Stimulated activated CD8-positive, alpha-beta memory T cell treated with anti-CD3 and anti-CD28 coated beads, Interleukin-7, amount 100 ng/mL, for 1 hour (primary cell): ENCODE data around the gene OPRL1.
"Not testable (repeated sequence)": the region's sequence is repeated elsewhere in the genome, so short reads cannot be mapped to it uniquely, and the experiment has no call there.

Experiments used
- DNase-seq, 2 donors: peaks; one replicate each; pipeline ENCODE4 v3.0.0-alpha.2; 2020; ENCODE audit warnings: low read depth in 2 of 2

Gene OPRL1

GRCh38 chr20:64083804-64084684 is 4.2 kb downstream of the OPRL1 start, which contains the start of gene LKAAEAR1:
Gene LKAAEAR1, minus strand, starts transcription at chr20:64084398. Its CDS starts 179 bp downstream, at chr20:64084219.
- no peak for DNase-seq

GRCh38 chr20:64084685-64085152 is 4.8 kb downstream of the OPRL1 start:
- DNase-seq: no peak

GRCh38 chr20:64086801-64087200 is 6.9 kb downstream of the OPRL1 start:
- no peak for DNase-seq

- DNase-seq: not testable (repeated sequence)
Observed at GRCh38 chr20:64087226-64087825, 7.4 kb downstream of the OPRL1 start.

- DNase-seq: not testable (repeated sequence)
Observed at GRCh38 chr20:64088586-64088985, 8.7 kb downstream of the OPRL1 start.

- no peak for DNase-seq
Observed at GRCh38 chr20:64090165-64090564, 10.3 kb downstream of the OPRL1 start.

- no peak for DNase-seq
Observed at GRCh38 chr20:64091340-64091739, 11.5 kb downstream of the OPRL1 start.

GRCh38 chr20:64091770-64092169 is 11.9 kb downstream of the OPRL1 start:
- no peak for DNase-seq

GRCh38 chr20:64092258-64093012 is 12.6 kb downstream of the OPRL1 start:
- DNase-seq: no peak

GRCh38 chr20:64093013-64093503 is 13.2 kb downstream of the OPRL1 start:
- DNase-seq: no peak

- DNase-seq: no peak
Observed at GRCh38 chr20:64095455-64095854, 15.6 kb downstream of the OPRL1 start.

- DNase-seq: no peak
Observed at GRCh38 chr20:64095927-64096326, 16.0 kb downstream of the OPRL1 start.

GRCh38 chr20:64096535-64096934 is 16.7 kb downstream of the OPRL1 start:
- no peak for DNase-seq

- DNase-seq: no peak
Observed at GRCh38 chr20:64098471-64099013, 18.7 kb downstream of the OPRL1 start.

- DNase-seq: no peak
Observed at GRCh38 chr20:64099086-64099786, 19.4 kb downstream of the OPRL1 start.

- DNase-seq: no peak
Observed at GRCh38 chr20:64099880-64100565, 20.1 kb downstream of the OPRL1 start.

- no peak for DNase-seq
Observed at GRCh38 chr20:64100566-64100888, 20.6 kb downstream of the OPRL1 start.

GRCh38 chr20:64100946-64101688 is 21.2 kb downstream of the OPRL1 start:
- DNase-seq: no peak

- DNase-seq: peak; percentile 39 to 47
Observed at GRCh38 chr20:64101731-64102621, 22.1 kb downstream of the OPRL1 start.
